PC-3 (cell line): ENCODE measurements around the gene SLC25A12. TPM values are rescaled to one million over a fixed set of nuclear protein-coding genes. Genes with fewer than 3 reads are reported as not detected.

Experiments used
- ATAC-seq: fragments of 200-7000 bp; cut with Tn5 transposase; 2 replicates; pipeline ENCODE4 v1.9.1; 2020; ENCODE audit warnings: mild to moderate bottlenecking, moderate library complexity
- BruUV-seq: library from RNA; stranded (reverse); fragments of 400-500 nt; replicated peaks from 2 replicates; lab custom pipeline; 2021; lab: Mats Ljungman, UMichigan
- CTCF ChIA-PET: fragments of 300-600 bp; sonication (Branson Sonifier 250); formaldehyde crosslinking; loops from one replicate; lab custom pipeline; 2022; ENCODE audit warnings: antibody characterized with exemption; lab: Charles Lee
- POLR2A ChIA-PET: fragments of 300-600 bp; sonication (Branson Sonifier 250); formaldehyde crosslinking; loops from one replicate; lab custom pipeline; 2022; ENCODE audit warnings: antibody characterized with exemption; ENCODE audit not compliant: unreplicated experiment; lab: Charles Lee
- DNase-seq: peaks from one replicate; pipeline ENCODE4 v3.0.0-alpha.2; 2015
- H2AFZ ChIP-seq: fragments of 300-600 bp; sonication (generic); 2 replicates; pipeline ENCODE4 v1.6.0; 2016; ENCODE audit warnings: antibody characterized with exemption, low read length
- H3F3A ChIP-seq: fragments of 300-600 bp; sonication (generic); one replicate; pipeline ENCODE4 v1.6.0; 2017; ENCODE audit warnings: antibody characterized with exemption, low read length, control low read depth, mild to moderate bottlenecking; ENCODE audit not compliant: unreplicated experiment
- H3K27ac ChIP-seq: fragments of 300-600 bp; sonication (generic); 2 replicates; pipeline ENCODE4 v1.5.1; 2016; ENCODE audit warnings: mild to moderate bottlenecking, low read length
- H3K27me3 ChIP-seq: fragments of 300-600 bp; sonication (generic); 2 replicates; pipeline ENCODE4 v1.6.1; 2016; ENCODE audit warnings: low read length, mixed read lengths
- H3K36me3 ChIP-seq: fragments of 300-600 bp; sonication (generic); 2 replicates; pipeline ENCODE4 v1.6.1; 2016; ENCODE audit warnings: low read depth, mixed run types, low read length, mixed read lengths
- H3K4me1 ChIP-seq: fragments of 300-600 bp; sonication (generic); 2 replicates; pipeline ENCODE4 v1.5.1; 2016; ENCODE audit warnings: low read length; ENCODE audit not compliant: insufficient read depth
- H3K4me2 ChIP-seq: fragments of 300-600 bp; sonication (generic); 2 replicates; pipeline ENCODE4 v1.6.0; 2016; ENCODE audit warnings: low read length
- H3K4me3 ChIP-seq: fragments of 300-600 bp; sonication (generic); 2 replicates; pipeline ENCODE4 v1.5.1; 2016; ENCODE audit warnings: mild to moderate bottlenecking, low read length, mixed read lengths
- H3K79me2 ChIP-seq: fragments of 300-600 bp; sonication (generic); 2 replicates; pipeline ENCODE4 v1.6.1; 2017; ENCODE audit warnings: low read length, mixed read lengths
- H3K9ac ChIP-seq: fragments of 300-600 bp; sonication (generic); 2 replicates; pipeline ENCODE4 v1.6.0; 2016; ENCODE audit warnings: mild to moderate bottlenecking, low read length
- H3K9me2 ChIP-seq: fragments of 300-600 bp; sonication (generic); replicated peaks from 2 replicates; pipeline ENCODE4 v1.6.1; 2016; ENCODE audit warnings: mixed run types, low read length, mixed read lengths
- H3K9me3 ChIP-seq: fragments of 300-600 bp; sonication (generic); 2 replicates; pipeline ENCODE4 v1.6.1; 2016; ENCODE audit warnings: low read length, mixed read lengths
- H4K20me1 ChIP-seq: fragments of 300-600 bp; sonication (generic); 2 replicates; pipeline ENCODE4 v1.6.1; 2016; ENCODE audit warnings: low read length, mixed read lengths
- CTCF ChIP-seq: fragments of 300-600 bp; sonication (generic); conservative IDR thresholded peaks from 2 replicates; pipeline ENCODE4 v1.5.1; 2017; ENCODE audit warnings: antibody characterized with exemption, low read depth, mild to moderate bottlenecking, low read length
- EZH2 ChIP-seq: fragments of 300-600 bp; sonication (generic); IDR thresholded peaks from one replicate; pipeline ENCODE4 v1.6.1; 2017; ENCODE audit warnings: antibody characterized with exemption, mild to moderate bottlenecking, low read length; ENCODE audit not compliant: unreplicated experiment
- EZH2phosphoT487 ChIP-seq: fragments of 300-600 bp; sonication (generic); IDR thresholded peaks from 2 replicates; pipeline ENCODE4 v1.6.1; 2018; ENCODE audit warnings: mild to moderate bottlenecking, antibody characterized with exemption, low read length, borderline replicate concordance
- intact Hi-C: fragments of 100-400 bp; cut with micrococcal nuclease; formaldehyde crosslinking; loops from 2 replicates; pipeline ENCODE4 v1.9.0; 2023
- total RNA-seq: library from RNA; depleted of rRNA; stranded (reverse); fragments of >200 nt; gene quantifications from 2 replicates; pipeline ENCODE4 v1.2.3, GENCODE V29; 2014

The SLC25A12 gene
- total RNA-seq, 1 experiment from 2014 or later: 18.4 TPM

- BruUV-seq: no TSS peak
- peaks cover 12% of the 10 kb centered on the region; the same call in 1 of the 2 replicates for H3K36me3 ChIP-seq
- no peaks in the 10 kb centered on the region for H4K20me1 ChIP-seq
- no peaks in the 10 kb centered on the region for H3F3A ChIP-seq
- POLR2A ChIA-PET: interaction anchor here (0.5 to 0.7 kb wide), 2 partner anchors 12 to 107 kb away, joined by 3 to 6 read pairs; no protein-coding TSS in a partner anchor
- no peaks in the 10 kb centered on the region for H3K4me1 ChIP-seq
- TF ChIP-seq EZH2 (no peak), EZH2phosphoT487 (no peak), CTCF (no peak)
- H3K9me3 ChIP-seq: no peaks in the 10 kb centered on the region
- intact Hi-C loops: no loop called here
- no peak for DNase-seq
- CTCF ChIA-PET: no interaction called here
- H3K27me3 ChIP-seq: no peaks in the 10 kb centered on the region
- H3K79me2 ChIP-seq: no peaks in the 10 kb centered on the region
- H3K4me2 ChIP-seq: no peak overlapping the region
- H3K9me2 ChIP-seq: no peaks in the 10 kb centered on the region
- no peak for ATAC-seq
- H3K27ac ChIP-seq: no peak overlapping the region
- no peak overlapping the region for H2AFZ ChIP-seq
- H3K9ac ChIP-seq: no peak overlapping the region
- H3K4me3 ChIP-seq: no peak overlapping the region
These were observed 70.0 kb downstream of the SLC25A12 start for GRCh38 chr2:171824086-171824485.

GRCh38 chr2:171822525-171823322 lies 71.3 kb downstream of the SLC25A12 start:
- H3K27ac ChIP-seq: no peak overlapping the region
- no peaks in the 10 kb centered on the region for H3F3A ChIP-seq
- H3K9me3 ChIP-seq: no peaks in the 10 kb centered on the region
- no peak overlapping the region for H3K9ac ChIP-seq
- POLR2A ChIA-PET: no interaction called here
- no peaks in the 10 kb centered on the region for H3K79me2 ChIP-seq
- no peak overlapping the region for H3K4me2 ChIP-seq
- ATAC-seq (no peak), DNase-seq (no peak)
- no peaks in the 10 kb centered on the region for H3K9me2 ChIP-seq
- no peaks in the 10 kb centered on the region for H3K27me3 ChIP-seq
- no peak for TF ChIP-seq CTCF
- TF ChIP-seq EZH2: no peak
- TF ChIP-seq EZH2phosphoT487: no peak
- no peaks in the 10 kb centered on the region for H4K20me1 ChIP-seq
- 0 out of 2 replicates have a peak, but pooled peaks cover 5% of the 10 kb centered on the region for H3K36me3 ChIP-seq
- intact Hi-C loops: no loop called here
- no peak overlapping the region for H3K4me3 ChIP-seq
- H3K4me1 ChIP-seq: no peaks in the 10 kb centered on the region
- no TSS peak for BruUV-seq
- CTCF ChIA-PET: no interaction called here
- H2AFZ ChIP-seq: no peak overlapping the region

GRCh38 chr2:171819453-171819852 lies 74.6 kb downstream of the SLC25A12 start:
- no peak overlapping the region for H3K4me3 ChIP-seq
- H3K27me3 ChIP-seq: no peaks in the 10 kb centered on the region
- no peaks in the 10 kb centered on the region for H3K4me1 ChIP-seq
- POLR2A ChIA-PET: no interaction called here
- no peaks in the 10 kb centered on the region for H3K9me2 ChIP-seq
- H3K9me3 ChIP-seq: no peaks in the 10 kb centered on the region
- no peak overlapping the region for H2AFZ ChIP-seq
- no peaks in the 10 kb centered on the region for H4K20me1 ChIP-seq
- no peaks in the 10 kb centered on the region for H3K79me2 ChIP-seq
- H3K4me2 ChIP-seq: no peak overlapping the region
- no peaks in the 10 kb centered on the region for H3K36me3 ChIP-seq
- no peak overlapping the region for H3K27ac ChIP-seq
- no TSS peak for BruUV-seq
- H3F3A ChIP-seq: no peaks in the 10 kb centered on the region
- H3K9ac ChIP-seq: no peak overlapping the region
- intact Hi-C loops: no loop called here
- CTCF ChIA-PET: interaction anchor here (0.5 kb wide), 1 partner anchor 412 kb away, joined by 3 read pairs; no protein-coding TSS in a partner anchor
- ATAC-seq (no peak), DNase-seq (no peak)
- no peak for TF ChIP-seq EZH2
- no peak for TF ChIP-seq CTCF
- no peak for TF ChIP-seq EZH2phosphoT487
